HG02798 (cell line): ENCODE measurements around the gene PI4K2A.
"Not testable (repeated sequence)": the region's sequence is repeated elsewhere in the genome, so short reads cannot be mapped to it uniquely, and the experiment has no call there.

Experiments
- ATAC-seq: cut with Tn5 transposase; IDR thresholded peaks from one replicate; pipeline ENCODE4 v1.9.1; 2021; ENCODE audit warnings: mild to moderate bottlenecking; ENCODE audit not compliant: unreplicated experiment, poor library complexity

Gene PI4K2A

GRCh38 chr10:97667463-97667862 is 27.0 kb downstream of the PI4K2A start:
- ATAC-seq: no peak

- no peak for ATAC-seq
These were observed 29.1 kb downstream of the PI4K2A start for GRCh38 chr10:97669571-97669970.

- ATAC-seq: no peak
These were observed 33.5 kb downstream of the PI4K2A start for GRCh38 chr10:97673736-97674525.

GRCh38 chr10:97675222-97675621 is 34.8 kb downstream of the PI4K2A start:
- ATAC-seq: no peak

GRCh38 chr10:97676770-97677581 is 36.5 kb downstream of the PI4K2A start:
- peak; percentile 74 for ATAC-seq

GRCh38 chr10:97679594-97679993 is 39.1 kb downstream of the PI4K2A start:
- no peak for ATAC-seq

GRCh38 chr10:97682042-97682441 is 41.6 kb downstream of the PI4K2A start:
- ATAC-seq: no peak

GRCh38 chr10:97683556-97684367 is 43.3 kb downstream of the PI4K2A start:
- ATAC-seq: no peak

- ATAC-seq: not testable (repeated sequence)
These were observed 43.9 kb downstream of the PI4K2A start for GRCh38 chr10:97684368-97684713.

- ATAC-seq: no peak
These were observed 44.5 kb downstream of the PI4K2A start for GRCh38 chr10:97684866-97685394.

GRCh38 chr10:97685395-97685958 is 45.0 kb downstream of the PI4K2A start:
- no peak for ATAC-seq

- no peak for ATAC-seq
These were observed 46.0 kb downstream of the PI4K2A start for GRCh38 chr10:97686301-97686961.

- peak; percentile 95 for ATAC-seq
These were observed 46.7 kb downstream of the PI4K2A start, which contains the start of gene AVPI1 for GRCh38 chr10:97686962-97687784. TSS of gene AVPI1 (minus strand) at chr10:97687241. CDS start at chr10:97679905, 7,336 bp downstream.

GRCh38 chr10:97687785-97688781 is 47.6 kb downstream of the PI4K2A start:
- no peak for ATAC-seq

GRCh38 chr10:97689559-97690020 is 49.1 kb downstream of the PI4K2A start:
- no peak for ATAC-seq

- ATAC-seq: no peak
These were observed 49.7 kb downstream of the PI4K2A start for GRCh38 chr10:97690133-97690532.

GRCh38 chr10:97698072-97698655 is 57.7 kb downstream of the PI4K2A start:
- ATAC-seq: not testable (repeated sequence)
